ENCODE results near the gene NAA35.

DNA sequence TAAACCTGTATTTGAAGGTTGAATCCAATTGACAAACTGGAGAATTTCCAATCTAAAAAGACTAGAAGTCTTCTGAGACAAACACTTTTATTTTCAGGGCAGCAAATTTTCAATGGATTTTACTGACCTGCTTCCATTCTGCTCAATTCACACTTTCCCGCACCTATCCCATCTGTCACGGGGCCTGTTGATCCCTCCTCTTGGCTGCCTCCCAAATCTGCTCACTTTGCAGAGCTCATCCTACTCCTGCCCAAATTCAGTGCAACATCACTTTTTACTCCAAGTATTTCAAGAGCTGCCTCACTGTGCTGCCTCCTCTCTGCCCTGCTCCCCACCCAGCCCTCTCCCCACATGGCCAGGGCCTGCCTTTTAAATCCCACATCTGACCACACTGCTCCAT is 123.3 kb downstream of the NAA35 start:
- no peak for TF ChIP-seq POLR2A (IDR thresholded peaks at IDR 0.05)
- TF ChIP-seq, protein P1, sequence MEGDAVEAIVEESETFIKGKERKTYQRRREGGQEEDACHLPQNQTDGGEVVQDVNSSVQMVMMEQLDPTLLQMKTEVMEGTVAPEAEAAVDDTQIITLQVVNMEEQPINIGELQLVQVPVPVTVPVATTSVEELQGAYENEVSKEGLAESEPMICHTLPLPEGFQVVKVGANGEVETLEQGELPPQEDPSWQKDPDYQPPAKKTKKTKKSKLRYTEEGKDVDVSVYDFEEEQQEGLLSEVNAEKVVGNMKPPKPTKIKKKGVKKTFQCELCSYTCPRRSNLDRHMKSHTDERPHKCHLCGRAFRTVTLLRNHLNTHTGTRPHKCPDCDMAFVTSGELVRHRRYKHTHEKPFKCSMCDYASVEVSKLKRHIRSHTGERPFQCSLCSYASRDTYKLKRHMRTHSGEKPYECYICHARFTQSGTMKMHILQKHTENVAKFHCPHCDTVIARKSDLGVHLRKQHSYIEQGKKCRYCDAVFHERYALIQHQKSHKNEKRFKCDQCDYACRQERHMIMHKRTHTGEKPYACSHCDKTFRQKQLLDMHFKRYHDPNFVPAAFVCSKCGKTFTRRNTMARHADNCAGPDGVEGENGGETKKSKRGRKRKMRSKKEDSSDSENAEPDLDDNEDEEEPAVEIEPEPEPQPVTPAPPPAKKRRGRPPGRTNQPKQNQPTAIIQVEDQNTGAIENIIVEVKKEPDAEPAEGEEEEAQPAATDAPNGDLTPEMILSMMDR (IDR thresholded peaks at IDR 0.05): no peak
- no peak for TF ChIP-seq POLR2AphosphoS5 (IDR thresholded peaks at IDR 0.05; ENCODE audit: insufficient read depth in 1 of 2, low read depth in 1 of 2)

Measured in vagina (tissue), 2 donors.